GM19099 (cell line): ENCODE results near the gene TUBGCP3.

Experiments
- POLR2A ChIP-seq: IDR thresholded peaks from 3 replicates; pipeline ENCODE4 v1.6.1; 2011; ENCODE audit warnings: low read depth; ENCODE audit not compliant: insufficient read length; ENCODE audit errors: extremely low read depth

The TUBGCP3 gene

DNA sequence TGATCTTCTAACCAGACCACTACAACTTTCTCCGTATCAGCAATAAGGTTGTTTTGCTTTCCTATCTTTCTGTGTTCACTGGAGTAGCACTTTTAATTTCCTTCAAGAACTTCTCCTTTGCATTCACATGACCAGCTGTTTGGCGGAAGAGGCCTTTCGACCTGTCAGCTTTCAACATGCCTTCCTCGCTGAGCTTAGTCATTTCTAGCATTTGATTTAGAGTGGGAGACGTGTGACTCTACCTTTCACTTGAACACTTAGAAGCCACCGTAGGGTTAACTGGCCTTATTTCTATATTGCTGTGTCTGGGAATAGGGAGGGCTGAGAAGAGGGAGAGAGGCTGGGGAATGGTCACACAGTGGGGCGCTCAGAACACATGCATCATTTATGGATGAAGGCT lies 104.7 kb downstream of the TUBGCP3 start:
- no peak for TF ChIP-seq POLR2A

DNA sequence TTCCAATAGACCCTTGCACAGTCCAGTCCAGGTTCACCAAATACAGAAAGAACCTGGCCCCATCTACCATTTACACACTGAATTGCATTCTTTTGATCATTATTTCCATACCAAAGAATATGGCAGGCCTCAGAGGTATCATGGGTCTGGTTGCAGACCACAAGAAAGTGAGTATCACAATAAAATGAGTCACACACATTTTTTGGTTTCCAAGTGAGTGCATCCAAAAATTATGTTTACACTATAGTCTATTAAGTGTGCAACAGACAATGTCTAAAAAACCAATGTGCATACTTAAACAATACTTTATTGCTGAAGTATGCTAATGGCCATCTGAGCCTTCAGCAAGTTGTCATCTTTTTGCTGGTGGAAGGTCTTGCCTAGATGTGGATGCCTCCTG lies 106.5 kb downstream of the TUBGCP3 start:
- no peak for TF ChIP-seq POLR2A

DNA sequence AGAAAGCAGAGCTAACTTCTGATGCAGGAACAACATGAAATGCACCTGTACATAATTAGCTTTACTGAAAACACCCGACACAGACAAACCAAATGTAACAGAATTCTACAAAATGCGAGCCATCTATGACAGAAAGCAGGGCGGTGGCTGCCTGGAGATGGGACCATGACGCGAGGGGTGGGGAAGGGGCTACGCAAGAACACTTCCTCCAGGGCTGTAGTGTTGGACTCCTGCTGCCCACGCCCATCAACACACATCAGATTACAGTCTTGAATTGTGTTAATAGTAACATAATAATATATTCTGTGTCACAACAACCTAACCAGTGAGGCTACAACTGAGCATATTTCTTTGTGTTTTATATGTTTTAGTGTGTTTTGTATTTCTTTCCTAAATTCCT lies 108.6 kb downstream of the TUBGCP3 start:
- no peak for TF ChIP-seq POLR2A

DNA sequence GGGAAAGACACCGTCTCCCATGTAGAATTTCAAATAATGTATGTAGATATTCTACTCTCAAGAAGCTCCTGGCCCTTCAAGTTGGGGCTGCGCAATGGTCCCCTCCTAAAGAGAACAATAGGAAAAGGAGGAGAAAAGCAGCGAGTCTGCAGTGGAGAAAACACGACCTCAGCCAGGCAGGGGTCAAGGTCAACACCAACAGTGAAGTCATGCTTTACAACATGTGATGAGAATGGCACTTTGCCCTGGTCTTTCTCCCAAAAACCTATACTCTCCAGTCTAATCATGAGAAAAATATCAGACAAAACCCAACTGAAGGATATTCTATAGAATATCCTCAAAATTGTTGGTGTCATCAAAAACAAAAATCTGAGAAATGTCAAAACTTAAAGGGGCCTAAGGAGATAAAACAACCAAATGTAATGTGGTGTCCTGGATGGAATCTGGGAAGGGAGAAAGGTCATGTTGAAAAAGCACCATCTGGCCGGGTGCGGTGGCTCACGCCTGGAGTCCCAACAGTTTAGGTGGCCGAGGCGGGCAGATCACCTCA lies 110.8 kb downstream of the TUBGCP3 start:
- TF ChIP-seq POLR2A: no peak

DNA sequence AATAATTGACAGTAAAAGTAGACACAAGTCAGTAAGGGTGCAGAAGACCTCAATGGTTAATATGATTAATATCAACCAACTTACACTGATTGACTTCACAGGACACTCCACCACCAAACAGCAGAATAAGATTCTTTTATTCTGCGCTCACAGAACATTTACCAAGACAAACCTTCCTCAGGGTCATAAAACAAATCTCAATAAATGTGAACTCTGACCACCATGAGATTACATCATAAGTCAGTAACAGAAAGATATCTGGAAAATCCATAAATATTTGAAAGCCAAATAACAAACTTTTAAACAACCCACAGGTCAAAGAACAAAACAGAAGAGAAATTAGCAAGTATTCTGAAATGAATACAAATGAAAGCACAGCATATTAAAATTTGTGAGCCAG lies 112.1 kb downstream of the TUBGCP3 start:
- TF ChIP-seq POLR2A: no peak

DNA sequence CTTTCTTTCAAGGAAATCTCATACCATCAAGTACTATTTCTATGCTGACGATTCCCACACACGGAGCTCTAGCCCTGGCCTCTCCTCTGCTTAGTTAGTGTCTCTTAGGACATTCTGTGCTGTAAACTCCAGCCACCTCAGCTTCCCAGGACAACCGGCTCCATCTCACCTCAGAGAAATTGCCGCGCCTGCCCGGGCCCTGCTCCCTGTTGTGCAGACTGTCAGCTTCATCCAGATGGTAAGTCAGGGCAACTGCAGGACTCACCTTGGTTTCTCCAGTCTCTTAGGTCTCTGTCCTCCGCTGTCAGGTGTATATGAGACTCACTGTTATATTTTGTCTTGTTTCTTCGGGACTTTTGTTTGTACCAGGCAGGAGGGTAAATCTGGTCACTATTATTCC lies 113.1 kb downstream of the TUBGCP3 start:
- TF ChIP-seq POLR2A: no peak

DNA sequence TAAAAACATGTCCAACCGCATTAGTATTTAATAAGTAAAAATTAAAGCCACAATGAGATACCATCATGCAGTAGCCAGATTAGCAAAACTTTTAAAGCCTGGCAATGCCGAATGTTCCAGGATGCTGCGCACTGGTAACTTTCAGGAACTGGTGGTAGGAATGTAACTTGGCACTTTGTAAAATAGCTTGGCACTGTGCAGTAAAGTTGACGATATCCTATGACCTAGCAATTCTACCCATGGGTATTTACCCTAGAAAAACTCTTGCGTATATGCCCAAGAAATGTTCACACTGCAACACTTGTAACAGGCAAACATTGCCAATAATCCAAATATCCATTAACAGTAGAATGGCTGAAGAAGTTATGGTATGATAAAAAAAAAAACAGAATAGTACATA lies 114.1 kb downstream of the TUBGCP3 start:
- no peak for TF ChIP-seq POLR2A

DNA sequence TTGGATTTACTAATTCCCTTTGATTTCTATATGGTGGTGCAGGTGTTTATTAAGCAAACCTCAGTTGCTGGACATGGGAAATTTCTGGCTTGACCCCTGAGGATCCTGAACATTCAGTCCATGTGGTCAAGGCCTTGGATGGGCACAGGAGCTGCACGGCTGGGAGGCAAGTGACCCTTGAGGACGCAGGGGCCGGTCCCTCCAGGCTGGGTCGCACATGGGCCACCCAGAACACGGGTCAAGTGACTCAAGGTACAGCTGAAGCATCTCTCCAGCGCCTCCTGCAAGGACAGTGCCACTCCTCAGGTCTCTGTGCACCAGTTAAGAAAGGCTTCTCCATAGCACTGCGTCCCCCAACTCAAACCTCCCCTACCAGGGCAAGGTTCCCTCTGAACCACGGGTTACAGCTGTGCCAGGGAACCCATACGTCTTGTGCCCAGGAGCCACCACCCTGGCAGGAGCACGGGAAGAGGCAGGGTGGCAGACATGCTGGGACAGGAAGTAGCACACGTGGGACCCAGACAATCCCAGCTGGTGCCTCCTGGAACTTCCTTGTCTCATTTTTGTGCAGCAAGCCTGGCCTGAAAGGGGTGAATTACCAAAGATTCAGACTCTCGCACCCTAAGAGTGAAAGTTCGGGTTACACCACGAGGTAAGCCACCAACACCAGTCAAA lies 118.7 kb downstream of the TUBGCP3 start:
- no peak for TF ChIP-seq POLR2A

DNA sequence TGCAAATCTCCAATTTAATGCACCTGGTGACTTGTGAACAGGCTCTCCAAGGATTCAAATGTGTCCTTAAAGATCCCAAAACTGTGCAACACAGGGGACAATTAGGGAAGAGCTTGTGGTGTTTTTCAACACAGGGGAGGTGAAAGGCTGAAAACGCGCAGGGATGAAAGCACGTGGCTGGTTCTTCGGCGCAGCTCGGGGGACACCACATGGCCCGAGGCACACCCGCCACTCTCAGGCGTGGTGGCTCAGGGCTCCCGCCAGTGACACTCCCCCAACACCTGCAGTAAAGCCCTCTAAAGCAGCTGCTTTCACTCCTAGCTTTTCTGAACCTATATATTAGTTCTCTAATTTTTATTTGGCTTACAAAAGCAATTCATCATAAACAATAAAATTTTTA lies 119.9 kb downstream of the TUBGCP3 start:
- no peak for TF ChIP-seq POLR2A

DNA sequence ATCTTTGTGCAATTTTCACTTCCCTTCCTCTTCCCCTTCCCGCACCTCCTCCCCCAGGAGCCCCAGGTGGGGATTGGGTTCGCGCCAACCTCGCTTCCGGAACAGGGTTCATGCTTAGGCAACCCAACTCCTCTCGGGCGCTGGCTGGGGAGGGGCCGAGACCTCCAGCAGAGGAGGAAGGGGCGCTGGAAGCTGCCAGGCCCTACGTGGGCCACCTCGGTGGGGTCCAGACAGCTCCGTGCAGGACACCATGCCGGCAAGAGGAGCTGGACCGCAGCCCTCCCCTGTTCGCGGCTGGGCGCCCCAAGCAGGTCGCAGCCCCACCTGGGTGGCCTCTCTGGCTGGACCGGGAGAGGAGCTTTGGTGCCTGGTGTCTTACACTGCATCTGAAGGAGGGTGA lies 120.7 kb downstream of the TUBGCP3 start:
- no peak for TF ChIP-seq POLR2A

DNA sequence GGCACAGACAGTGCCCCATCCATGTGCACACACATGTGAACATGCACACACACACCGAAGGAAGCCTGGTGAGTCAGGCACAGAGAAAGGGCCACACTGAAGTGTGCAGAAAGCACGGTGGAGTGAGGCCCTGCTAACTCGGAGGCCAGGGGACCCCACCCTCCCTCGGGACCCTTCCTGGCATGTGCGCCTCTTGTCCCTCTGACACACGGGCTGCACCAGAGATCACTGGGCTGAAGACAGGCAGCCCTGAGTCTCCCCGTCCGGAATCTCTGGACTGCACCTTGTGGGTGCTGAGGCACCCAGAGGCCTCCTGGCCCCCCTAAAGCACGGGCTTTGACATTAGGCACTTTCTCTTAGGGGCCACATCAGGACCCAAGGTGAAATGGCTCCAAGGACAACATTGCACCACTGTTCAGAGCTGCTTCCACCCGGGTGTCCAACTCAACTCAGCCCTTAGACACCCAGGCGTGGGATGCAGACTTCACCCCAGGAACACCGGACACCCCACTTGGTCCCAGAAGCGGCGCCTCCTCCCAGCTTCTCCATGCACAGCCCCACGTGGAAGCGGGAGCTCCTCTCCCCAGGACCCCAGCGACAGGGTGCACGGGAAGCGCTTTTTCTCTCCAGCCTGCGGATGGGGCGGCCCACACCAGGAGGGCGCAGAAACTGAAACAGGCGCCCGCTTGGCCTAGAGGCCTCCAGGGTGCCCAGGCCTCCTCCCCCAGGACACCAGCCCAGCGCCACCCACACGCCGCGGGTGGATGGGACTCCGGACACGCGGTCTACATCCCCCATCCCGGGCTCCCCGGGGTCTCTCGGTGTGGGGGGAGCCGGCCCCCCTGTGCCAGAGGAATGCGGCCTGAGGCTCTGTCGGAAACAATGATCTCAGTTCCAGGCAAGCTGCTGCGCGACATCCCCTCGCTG lies 121.6 kb downstream of the TUBGCP3 start:
- TF ChIP-seq POLR2A: no peak

DNA sequence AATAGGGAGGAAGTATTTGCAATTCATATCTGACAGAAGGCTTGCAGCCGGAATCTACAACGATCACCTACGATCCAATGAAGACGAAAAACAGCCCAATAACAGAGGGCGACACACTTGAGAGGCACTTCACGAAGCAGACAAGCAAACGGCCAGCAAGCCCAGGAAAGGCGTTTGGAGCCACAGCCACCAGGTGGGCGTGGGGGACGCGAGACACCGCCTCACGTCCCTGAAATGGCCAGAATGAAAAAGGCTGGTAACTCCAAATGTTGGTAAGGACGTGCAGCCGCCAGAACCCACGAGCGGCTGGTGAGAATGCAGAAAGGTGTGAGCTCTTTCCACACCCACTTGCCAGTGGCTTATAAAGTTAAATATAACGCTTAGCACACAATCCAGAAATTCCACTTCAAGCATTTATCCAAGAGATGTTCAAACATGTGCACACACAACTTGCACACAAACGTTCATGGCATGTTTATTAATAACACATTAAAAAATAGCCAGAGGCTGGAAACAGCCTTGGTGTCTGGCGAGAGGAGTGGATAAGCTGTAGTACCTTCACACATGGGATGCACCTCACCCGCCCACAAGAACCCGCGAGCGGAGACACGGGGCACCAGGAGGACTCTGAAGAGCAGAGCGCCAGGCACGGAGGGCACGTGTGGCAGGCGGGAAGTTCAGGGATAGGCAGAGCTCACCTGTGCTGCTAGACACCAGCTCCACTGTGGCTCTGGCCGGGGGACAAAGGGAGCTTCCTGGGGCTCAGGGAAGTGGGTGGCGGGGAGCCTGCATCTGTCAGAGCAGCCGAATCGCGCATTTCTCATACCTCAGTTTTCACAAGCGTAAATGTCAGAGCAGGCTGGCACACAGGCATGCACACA lies 122.5 kb downstream of the TUBGCP3 start:
- TF ChIP-seq POLR2A: no peak

DNA sequence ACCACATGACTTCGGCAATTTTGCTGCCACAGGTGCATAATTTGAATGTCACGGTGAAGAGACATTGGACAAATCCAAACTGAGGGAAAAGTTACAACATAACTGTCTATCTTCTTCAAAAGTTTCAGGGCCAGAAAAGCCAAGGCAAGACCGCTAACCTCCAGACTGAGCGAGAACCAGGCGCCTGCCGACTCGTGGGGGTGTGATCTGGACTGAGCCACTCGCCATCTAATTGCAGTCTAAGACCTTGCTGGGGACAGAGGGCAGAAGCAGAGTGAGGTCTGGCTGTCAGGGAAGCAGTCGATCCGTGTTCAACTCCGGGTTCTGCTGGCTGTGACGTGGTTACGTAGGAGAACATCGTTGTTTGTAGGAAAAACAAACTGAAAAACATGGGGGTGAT lies 123.2 kb downstream of the TUBGCP3 start:
- no peak for TF ChIP-seq POLR2A

DNA sequence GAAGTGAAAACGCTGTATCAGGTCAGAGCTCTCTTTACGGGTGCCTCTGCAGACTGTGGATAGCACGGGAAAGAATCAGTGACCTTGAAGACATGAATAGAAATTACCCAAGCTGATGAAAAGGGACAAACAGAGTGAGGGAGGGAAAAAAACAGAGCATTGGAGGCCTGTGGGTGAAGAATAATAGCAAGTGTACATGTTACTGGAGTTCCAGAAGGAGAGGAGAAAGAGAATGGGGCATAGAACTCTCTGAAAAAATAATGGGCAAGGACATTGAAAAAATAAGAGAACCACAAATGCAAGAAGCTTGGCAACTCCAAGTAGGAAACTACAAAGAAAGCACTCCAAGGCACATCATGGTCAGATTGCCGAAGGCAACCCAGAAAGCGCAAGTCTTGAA lies 125.5 kb downstream of the TUBGCP3 start:
- TF ChIP-seq POLR2A: no peak

DNA sequence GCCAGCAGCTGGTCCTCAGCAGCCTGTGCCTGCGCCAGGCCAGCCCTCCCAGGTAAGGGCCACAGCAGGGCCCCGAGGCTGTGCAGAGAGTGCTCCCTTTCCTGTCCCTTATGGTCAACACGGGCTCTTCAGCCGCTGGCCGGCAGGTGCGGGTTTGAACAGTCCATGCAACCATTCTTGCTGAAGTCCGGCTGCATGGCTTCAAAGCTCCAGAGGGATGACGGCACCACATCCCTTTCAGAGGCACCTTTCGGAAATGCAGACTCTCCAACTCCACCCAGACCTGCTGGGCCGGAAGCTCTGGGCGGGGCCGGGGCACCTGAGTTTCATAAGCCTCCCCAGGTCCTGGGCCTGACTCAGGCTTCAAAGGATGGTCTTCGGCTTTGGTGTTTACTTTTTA lies 130.5 kb downstream of the TUBGCP3 start:
- TF ChIP-seq POLR2A: no peak
